Activated T-helper 2 cell treated with anti-CD3 and anti-CD28 coated beads, Interferon-gamma antibody, Interleukin-2, Interleukin-4, amounts not matched to agents 10 μg/mL and 5 μg/mL and 100 μg/mL, durations not matched to agents 14 hours and 24 hours and 36 hours (primary cell): ENCODE measurements around the gene SLC22A3. TPM values are rescaled to one million over a fixed set of nuclear protein-coding genes. Genes with fewer than 3 reads are reported as not detected.
"Not testable (repeated sequence)": the region's sequence is repeated elsewhere in the genome, so short reads cannot be mapped to it uniquely, and the experiment has no call there.

Experiments used
- DNase-seq: peaks from one replicate; pipeline ENCODE4 v3.0.0; 2021; ENCODE audit warnings: low spot score
- H3K27ac Mint-ChIP-seq: one replicate; pipeline ENCODE4 v1.8.0; 2021; ENCODE audit warnings: mixed read lengths
- H3K27me3 Mint-ChIP-seq: one replicate; pipeline ENCODE4 v1.8.0; 2021; ENCODE audit warnings: low read depth, mixed read lengths
- H3K36me3 Mint-ChIP-seq: one replicate; pipeline ENCODE4 v1.8.0; 2021; ENCODE audit warnings: low read depth, mixed read lengths
- H3K4me1 Mint-ChIP-seq: one replicate; pipeline ENCODE4 v1.8.0; 2021; ENCODE audit warnings: low read depth, mixed read lengths
- H3K4me3 Mint-ChIP-seq: one replicate; pipeline ENCODE4 v1.8.0; 2021; ENCODE audit warnings: low read depth, mild to moderate bottlenecking, moderate library complexity, mixed read lengths
- H3K9me3 Mint-ChIP-seq: one replicate; pipeline ENCODE4 v1.8.0; 2021; ENCODE audit warnings: mixed read lengths
- intact Hi-C: fragments of 100-400 bp; cut with micrococcal nuclease; formaldehyde crosslinking; loops from one replicate; pipeline ENCODE4 v1.15.1; 2023
- total RNA-seq: library from RNA; stranded (reverse); gene quantifications from 2 replicates; pipeline ENCODE4 v1.2.3, GENCODE V29; 2022

SLC22A3 gene, protein sequence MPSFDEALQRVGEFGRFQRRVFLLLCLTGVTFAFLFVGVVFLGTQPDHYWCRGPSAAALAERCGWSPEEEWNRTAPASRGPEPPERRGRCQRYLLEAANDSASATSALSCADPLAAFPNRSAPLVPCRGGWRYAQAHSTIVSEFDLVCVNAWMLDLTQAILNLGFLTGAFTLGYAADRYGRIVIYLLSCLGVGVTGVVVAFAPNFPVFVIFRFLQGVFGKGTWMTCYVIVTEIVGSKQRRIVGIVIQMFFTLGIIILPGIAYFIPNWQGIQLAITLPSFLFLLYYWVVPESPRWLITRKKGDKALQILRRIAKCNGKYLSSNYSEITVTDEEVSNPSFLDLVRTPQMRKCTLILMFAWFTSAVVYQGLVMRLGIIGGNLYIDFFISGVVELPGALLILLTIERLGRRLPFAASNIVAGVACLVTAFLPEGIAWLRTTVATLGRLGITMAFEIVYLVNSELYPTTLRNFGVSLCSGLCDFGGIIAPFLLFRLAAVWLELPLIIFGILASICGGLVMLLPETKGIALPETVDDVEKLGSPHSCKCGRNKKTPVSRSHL
- not detected in 2 replicates for total RNA-seq

DNA sequence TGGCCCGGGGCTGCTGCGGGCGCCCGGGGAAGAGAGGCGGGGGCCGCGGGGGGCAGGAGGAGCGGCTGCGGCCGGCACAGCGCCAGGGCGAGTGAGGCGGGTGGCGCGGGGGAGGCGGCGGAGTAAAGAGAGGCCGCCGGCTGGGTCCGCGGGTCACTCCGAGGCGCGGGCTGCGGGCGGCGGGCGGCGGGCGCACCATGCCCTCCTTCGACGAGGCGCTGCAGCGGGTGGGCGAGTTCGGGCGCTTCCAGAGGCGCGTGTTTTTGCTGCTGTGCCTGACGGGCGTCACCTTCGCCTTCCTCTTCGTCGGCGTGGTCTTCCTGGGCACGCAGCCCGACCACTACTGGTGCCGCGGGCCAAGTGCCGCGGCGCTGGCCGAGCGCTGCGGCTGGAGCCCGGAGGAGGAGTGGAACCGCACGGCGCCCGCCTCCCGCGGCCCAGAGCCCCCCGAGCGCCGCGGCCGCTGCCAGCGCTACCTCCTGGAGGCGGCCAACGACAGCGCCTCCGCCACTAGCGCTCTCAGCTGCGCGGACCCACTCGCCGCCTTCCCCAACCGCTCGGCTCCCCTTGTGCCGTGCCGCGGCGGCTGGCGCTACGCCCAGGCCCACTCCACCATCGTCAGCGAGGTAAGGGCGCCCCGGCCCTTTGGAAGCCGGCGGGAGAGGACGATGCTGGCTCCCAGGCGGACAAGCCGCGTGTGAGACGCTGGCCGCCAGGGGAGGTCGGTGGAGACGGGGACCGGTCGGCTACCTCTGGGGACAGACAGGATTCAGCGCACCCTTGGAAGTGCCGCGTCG lies at the start of gene SLC22A3:
Gene SLC22A3, plus strand, starts transcription at position 156 of the 797 bp plus-strand sequence. Its CDS starts 42 bp downstream, at position 198.
- H3K9me3 Mint-ChIP-seq, result no peaks in the 10 kb centered on the region
- intact Hi-C loops, result no loop called here
- no peak within 1 kb of the TSS for H3K4me3 Mint-ChIP-seq
- H3K27me3 Mint-ChIP-seq, result peaks cover 67% of the 10 kb centered on the region
- DNase-seq, result no peak
- H3K36me3 Mint-ChIP-seq, result no peaks in the 10 kb centered on the region
- no peak within 1 kb of the TSS for H3K27ac Mint-ChIP-seq
- peaks cover 4% of the 10 kb centered on the region for H3K4me1 Mint-ChIP-seq

DNA sequence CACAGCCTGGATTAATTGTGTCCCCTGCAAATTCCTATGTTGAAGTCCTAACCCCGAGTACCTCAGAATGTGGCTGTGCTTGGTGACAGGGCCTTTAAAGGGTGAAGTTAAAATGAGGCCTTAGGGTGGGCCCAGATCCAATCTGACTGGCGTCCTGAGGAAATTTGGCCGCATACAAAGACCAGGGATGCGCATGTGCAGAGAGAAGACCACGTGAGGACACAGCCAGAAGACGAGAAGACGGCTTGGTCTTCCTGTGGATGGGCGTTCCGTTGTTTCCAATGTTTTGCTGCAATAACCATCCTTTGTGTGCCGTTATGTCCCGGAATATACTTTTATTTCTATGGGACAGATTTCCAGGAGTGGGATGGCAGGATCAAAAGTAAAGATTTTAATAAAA lies 48.6 kb upstream of the SLC22A3 start:
- H3K27ac Mint-ChIP-seq, result no peak overlapping the region
- no peak for DNase-seq
- no peaks in the 10 kb centered on the region for H3K27me3 Mint-ChIP-seq
- no peaks in the 10 kb centered on the region for H3K36me3 Mint-ChIP-seq
- no peaks in the 10 kb centered on the region for H3K4me1 Mint-ChIP-seq
- intact Hi-C loops, result no loop called here
- no peaks in the 10 kb centered on the region for H3K9me3 Mint-ChIP-seq
- no peak overlapping the region for H3K4me3 Mint-ChIP-seq

DNA sequence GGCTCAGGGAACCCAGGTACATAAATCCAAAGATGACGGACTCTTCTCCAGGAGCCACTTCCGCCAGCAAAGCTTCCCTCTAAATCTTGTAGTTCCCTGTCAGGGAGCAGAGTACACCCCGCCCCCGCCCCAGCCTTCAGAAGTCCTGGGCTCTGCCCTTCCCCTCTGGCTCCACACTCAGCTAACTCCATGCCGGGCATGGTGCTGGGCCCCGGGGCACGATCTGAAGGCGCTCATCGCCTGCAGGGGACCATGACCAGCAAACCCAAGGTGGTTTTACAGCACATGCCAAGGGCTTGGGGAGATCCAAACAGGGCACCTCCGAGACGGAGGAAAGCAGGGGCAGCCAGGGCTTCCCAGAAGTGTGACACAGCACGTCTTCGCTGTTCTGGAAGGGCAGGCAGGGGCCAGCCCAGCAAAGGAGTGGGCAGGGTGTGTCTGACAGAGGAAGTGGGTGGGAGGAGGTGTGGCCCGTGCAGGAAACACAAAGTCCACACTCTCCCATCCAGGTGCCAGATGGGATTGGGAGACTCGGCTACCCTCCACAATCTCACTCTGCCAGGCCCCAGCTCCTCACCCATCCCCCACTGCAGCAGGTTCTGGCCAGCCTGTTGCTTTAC lies 48.0 kb upstream of the SLC22A3 start:
- Mint-ChIP-seq H3K27ac (no peak overlapping the region), H3K4me3 (no peak overlapping the region), H3K27me3 (peaks cover 4% of the 10 kb centered on the region), H3K36me3 (no peaks in the 10 kb centered on the region), H3K9me3 (no peaks in the 10 kb centered on the region), H3K4me1 (no peaks in the 10 kb centered on the region)
- intact Hi-C loops, result no loop called here
- no peak for DNase-seq

DNA sequence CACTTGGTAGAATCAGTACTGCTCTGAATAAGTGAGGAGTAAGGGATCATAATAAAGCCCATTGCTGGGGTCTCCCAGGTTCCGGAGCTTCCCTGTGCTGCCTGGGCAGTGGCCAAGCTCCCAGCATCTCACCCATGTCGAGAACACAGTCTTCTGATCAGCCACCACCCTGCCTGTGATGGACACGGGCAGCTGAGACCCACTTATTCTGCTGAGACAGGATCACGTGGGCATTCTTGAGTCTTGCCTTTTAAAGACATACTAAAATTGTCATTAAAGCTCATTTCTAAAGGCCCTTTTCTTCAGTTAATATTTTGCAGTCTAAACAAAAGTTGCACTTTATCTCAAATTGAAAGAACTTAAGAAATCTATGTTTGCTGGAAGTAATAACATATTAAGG lies 46.8 kb upstream of the SLC22A3 start:
- peaks cover 6% of the 10 kb centered on the region for H3K27me3 Mint-ChIP-seq
- H3K4me3 Mint-ChIP-seq, result no peak overlapping the region
- intact Hi-C loops, result no loop called here
- H3K9me3 Mint-ChIP-seq, result no peaks in the 10 kb centered on the region
- no peaks in the 10 kb centered on the region for H3K36me3 Mint-ChIP-seq
- no peak for DNase-seq
- H3K4me1 Mint-ChIP-seq, result no peaks in the 10 kb centered on the region
- no peak overlapping the region for H3K27ac Mint-ChIP-seq

DNA sequence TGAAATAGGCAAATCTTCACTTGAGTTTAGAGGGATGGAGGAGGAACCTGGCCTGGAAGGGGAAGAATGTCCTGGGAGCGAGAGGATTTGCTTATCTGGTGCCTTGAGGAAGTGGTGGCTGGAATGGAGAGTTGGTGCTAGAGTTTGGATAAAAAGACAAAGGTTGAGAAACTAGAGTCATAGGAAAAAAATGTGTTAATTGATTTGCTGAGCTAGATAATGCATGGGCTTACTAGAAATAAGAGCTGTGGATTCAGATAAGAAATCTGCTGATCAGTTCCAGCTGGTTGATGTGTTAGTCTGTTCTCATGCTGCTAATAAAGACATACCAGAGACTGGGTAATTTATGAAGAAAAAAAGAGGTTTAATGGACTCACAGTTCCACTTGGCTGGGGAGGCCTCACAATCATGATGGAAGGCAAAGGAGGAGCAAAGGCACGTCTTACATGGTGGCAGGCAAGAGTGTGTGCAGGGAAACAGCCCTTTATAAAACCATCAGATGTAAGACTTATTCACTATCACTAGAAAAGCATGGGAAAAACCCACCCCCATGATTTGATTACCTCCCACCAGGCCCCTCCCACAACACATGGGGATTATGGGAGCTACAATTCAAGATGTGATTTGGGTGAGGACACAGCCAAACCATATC lies 45.6 kb upstream of the SLC22A3 start:
- H3K36me3 Mint-ChIP-seq, H3K4me1 Mint-ChIP-seq, H3K9me3 Mint-ChIP-seq, intact Hi-C loops, H3K27ac Mint-ChIP-seq, H3K27me3 Mint-ChIP-seq, H3K4me3 Mint-ChIP-seq, DNase-seq: not testable (repeated sequence)

DNA sequence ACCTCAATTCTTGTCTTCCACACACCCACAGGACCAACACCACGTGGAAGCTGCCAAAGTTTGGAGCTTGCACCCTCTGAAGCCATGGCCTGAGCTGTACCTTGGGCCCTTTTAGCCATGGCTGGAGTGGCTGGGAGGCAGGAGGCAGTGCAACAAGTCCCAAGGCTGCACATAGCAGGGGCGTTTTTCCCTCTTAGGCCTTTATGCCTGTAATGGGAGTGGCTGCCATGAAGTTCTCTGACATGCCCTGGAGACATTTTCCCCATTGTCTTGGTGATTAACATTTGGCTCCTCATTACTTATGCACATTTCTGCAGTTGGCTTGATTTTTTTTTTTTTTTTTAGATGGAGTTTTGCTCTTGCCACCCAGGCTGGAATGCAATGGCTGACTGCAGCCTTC lies 44.4 kb upstream of the SLC22A3 start:
- H3K4me3 Mint-ChIP-seq, result no peak overlapping the region
- H3K4me1 Mint-ChIP-seq, result no peaks in the 10 kb centered on the region
- no peak for DNase-seq
- H3K27ac Mint-ChIP-seq, result no peak overlapping the region
- no peaks in the 10 kb centered on the region for H3K36me3 Mint-ChIP-seq
- intact Hi-C loops, result no loop called here
- peaks cover under 1% of the 10 kb centered on the region for H3K9me3 Mint-ChIP-seq
- peaks cover 8% of the 10 kb centered on the region for H3K27me3 Mint-ChIP-seq

DNA sequence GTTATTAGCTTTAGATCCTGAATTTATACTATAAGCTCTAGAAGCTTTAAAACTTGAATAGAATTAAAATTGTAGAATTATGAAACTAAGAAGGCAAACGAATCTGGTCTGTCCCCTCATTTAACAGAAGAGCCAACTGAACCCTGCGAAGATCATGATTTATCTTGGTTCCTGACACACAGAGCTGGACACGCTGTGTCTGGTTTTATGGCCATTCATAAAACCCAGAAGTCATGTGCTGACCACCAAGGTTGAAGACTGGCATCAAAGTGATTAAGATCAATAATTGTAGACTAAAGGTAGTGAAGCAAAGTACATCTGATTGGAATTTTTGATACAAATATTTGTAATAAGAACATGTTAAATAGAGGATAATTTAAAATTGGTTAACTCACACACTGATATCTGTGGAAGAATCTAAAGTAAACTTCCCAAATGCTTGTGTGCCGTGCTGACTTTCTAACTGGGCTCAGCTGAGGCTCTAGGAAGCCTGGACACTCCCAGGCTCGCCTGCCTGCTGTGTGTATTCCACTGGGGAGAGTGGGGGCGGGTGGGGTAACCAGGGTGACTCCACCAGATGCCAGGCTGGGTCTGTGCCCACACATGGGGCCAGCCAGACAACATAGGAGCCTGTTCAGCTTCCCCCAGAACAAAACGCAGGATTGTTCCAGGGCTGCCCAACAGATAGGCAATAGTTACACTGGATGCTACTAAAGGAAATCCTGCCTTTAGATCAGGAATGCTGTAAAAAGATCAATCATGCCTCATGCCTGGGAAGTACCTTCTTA lies 42.1 kb upstream of the SLC22A3 start:
- H3K4me1 Mint-ChIP-seq, result no peaks in the 10 kb centered on the region
- H3K27ac Mint-ChIP-seq, result no peak overlapping the region
- H3K9me3 Mint-ChIP-seq, result peaks cover 11% of the 10 kb centered on the region
- no peak overlapping the region for H3K4me3 Mint-ChIP-seq
- intact Hi-C loops, result no loop called here
- H3K27me3 Mint-ChIP-seq, result peaks cover 8% of the 10 kb centered on the region
- DNase-seq, result no peak
- no peaks in the 10 kb centered on the region for H3K36me3 Mint-ChIP-seq

DNA sequence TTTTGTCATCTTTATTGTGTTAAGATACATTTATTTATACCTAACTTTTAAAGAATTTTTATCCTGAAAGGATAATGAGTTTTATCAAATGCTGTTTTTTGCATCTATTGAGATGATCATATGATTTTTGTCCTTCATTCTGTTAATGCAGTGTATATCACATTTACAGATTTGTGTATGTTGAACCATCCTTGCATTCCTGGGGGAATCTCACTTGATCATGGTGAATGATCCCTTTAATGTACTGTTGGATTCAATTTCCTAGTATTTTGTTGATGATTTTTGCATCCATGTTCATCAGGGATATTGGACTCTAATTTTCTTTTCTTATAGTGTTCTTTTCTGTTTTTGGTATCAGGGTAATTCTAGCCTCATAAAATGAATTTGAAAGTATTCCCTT lies 38.5 kb upstream of the SLC22A3 start:
- no peak overlapping the region for H3K4me3 Mint-ChIP-seq

DNA sequence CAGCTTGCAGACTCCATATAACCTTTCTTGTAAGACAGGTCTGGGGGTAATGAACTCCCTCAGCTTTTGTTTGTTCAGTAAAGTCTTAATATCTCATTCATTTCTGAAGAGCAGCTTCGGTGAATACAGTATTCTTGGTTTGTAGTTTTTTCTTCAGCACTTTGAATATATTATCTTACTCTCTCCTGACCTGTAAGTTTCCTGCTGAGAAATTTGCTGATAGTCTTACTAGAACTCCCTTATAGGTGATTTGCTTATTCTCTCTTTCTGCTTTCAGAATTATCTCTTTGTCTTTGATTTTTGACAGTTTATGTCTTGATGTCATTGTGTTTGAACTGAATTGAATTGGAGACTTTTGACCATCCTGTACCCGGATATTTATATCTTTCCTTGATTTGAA lies 35.3 kb upstream of the SLC22A3 start:
- peaks cover 35% of the 10 kb centered on the region for H3K9me3 Mint-ChIP-seq
- H3K4me3 Mint-ChIP-seq, result no peak overlapping the region
- H3K4me1 Mint-ChIP-seq, result no peaks in the 10 kb centered on the region
- H3K27ac Mint-ChIP-seq, result no peak overlapping the region
- no peaks in the 10 kb centered on the region for H3K27me3 Mint-ChIP-seq
- intact Hi-C loops, result no loop called here
- no peak for DNase-seq
- no peaks in the 10 kb centered on the region for H3K36me3 Mint-ChIP-seq

More for the DNA sequence above, 38.5 kb upstream of the SLC22A3 start:
- Mint-ChIP-seq H3K27me3 (peaks cover 7% of the 10 kb centered on the region), H3K36me3 (no peaks in the 10 kb centered on the region), H3K4me1 (no peaks in the 10 kb centered on the region), H3K27ac (no peak overlapping the region), H3K9me3 (peaks cover 35% of the 10 kb centered on the region)
- intact Hi-C loops, result no loop called here
- no peak for DNase-seq

DNA sequence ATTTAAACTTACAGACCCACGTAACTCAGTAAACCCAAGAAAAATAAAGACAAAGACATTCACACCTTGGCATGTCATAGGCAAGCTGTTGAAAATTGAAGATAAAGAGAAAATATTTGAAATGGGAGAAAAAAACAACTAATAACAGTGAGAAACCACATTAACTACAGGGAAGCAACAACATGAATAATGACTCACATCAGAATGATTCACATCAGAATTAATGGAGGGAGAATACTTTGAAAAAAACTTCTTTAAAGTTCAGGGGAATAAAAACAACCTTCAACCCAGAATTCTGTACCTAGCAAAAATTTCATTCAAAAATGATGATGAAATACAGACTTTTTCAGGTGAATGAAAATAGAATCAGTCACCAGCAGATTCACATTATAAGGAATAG lies 32.9 kb upstream of the SLC22A3 start:
- no peak overlapping the region for H3K4me3 Mint-ChIP-seq
- no peak overlapping the region for H3K27ac Mint-ChIP-seq
- H3K36me3 Mint-ChIP-seq, result no peaks in the 10 kb centered on the region
- H3K4me1 Mint-ChIP-seq, result no peaks in the 10 kb centered on the region
- intact Hi-C loops, result no loop called here
- H3K27me3 Mint-ChIP-seq, result peaks cover 5% of the 10 kb centered on the region
- peaks cover 27% of the 10 kb centered on the region for H3K9me3 Mint-ChIP-seq
- no peak for DNase-seq

DNA sequence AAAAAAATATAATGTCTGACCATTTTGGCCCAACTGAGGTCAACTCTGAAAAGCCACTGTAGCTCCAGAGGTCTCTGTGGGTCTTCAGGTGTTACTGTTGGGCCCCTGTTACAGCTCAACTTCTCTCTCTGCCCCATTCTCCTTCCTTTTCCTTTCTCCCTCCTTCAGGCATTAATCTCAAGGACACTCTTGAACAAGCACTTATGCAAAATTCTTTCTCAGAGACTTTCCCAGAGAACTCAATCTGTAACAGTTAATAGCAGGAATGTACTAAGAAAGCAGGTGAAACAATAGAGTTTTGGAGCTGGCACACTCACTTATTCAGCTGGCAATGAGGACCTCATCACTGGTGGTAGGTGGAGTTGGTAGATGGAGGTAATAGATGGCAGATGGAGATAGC lies 31.9 kb upstream of the SLC22A3 start:
- no peak overlapping the region for H3K4me3 Mint-ChIP-seq
- H3K27ac Mint-ChIP-seq, result no peak overlapping the region
- no peaks in the 10 kb centered on the region for H3K4me1 Mint-ChIP-seq
- intact Hi-C loops, result no loop called here
- H3K27me3 Mint-ChIP-seq, result peaks cover 5% of the 10 kb centered on the region
- DNase-seq, result no peak
- H3K9me3 Mint-ChIP-seq, result peaks cover 22% of the 10 kb centered on the region
- no peaks in the 10 kb centered on the region for H3K36me3 Mint-ChIP-seq

DNA sequence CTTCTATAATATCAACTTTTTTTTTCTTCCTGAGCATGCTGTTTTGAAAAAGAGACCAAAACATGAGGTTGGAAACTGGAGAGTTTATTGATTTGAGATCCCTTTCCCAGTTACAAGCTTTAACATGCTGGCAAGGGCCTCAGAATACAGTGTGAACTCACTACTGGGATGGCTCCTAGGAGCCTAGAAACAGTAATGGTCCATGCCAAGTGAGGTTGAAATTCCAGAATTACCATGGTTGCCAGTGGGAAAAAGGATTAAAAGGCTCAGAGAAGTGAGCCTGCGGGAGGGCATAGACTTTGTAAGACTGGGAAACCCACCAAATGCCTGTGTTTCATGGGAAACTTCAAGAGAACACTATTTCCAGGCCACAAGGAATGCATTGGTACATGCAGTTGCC lies 28.9 kb upstream of the SLC22A3 start:
- Mint-ChIP-seq H3K4me3 (no peak overlapping the region), H3K36me3 (no peaks in the 10 kb centered on the region), H3K27me3 (peaks cover 5% of the 10 kb centered on the region), H3K27ac (no peak overlapping the region), H3K9me3 (peaks cover under 1% of the 10 kb centered on the region), H3K4me1 (no peaks in the 10 kb centered on the region)
- intact Hi-C loops, result no loop called here
- no peak for DNase-seq
